NCI-H146 treated with DMSO at 0.1 percent for 48 hours (cell line): ENCODE data around the gene SOX4.
"Not testable (repeated sequence)": the region's sequence is repeated elsewhere in the genome, so short reads cannot be mapped to it uniquely, and the experiment has no call there.

Experiments
- DNase-seq: peaks from one replicate; lab custom pipeline; 2025; ENCODE audit not compliant: unreplicated experiment; lab: John Stamatoyannopoulos, UW

The SOX4 gene

DNA sequence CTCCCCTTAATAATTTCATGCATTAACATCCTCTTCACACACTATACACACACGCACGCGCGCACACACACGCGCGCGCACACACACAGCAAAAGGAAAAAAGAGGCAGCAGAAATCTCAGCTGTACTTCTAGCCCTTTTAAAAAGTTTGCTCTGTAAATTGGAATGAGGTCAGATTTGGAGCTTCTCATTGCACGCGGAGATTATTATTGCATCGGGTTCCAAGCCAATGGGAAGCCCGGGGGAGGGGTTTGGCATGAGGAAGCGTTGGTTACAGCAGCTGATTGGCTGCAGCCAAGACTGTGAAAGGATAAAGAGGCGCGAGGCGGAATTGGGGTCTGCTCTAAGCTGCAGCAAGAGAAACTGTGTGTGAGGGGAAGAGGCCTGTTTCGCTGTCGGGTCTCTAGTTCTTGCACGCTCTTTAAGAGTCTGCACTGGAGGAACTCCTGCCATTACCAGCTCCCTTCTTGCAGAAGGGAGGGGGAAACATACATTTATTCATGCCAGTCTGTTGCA lies at the start of gene SOX4:
TSS of gene SOX4 (plus strand) at position 340 of the 515 bp plus-strand sequence. CDS start 784 bp downstream, outside the sequence.
- DNase-seq: peak; percentile 97

- DNase-seq: not testable (repeated sequence)
Measured at GRCh38 chr6:21552286-21552685, 41.3 kb upstream of the SOX4 start.

- DNase-seq: no peak
Measured at GRCh38 chr6:21554286-21554685, 39.3 kb upstream of the SOX4 start.

DNA sequence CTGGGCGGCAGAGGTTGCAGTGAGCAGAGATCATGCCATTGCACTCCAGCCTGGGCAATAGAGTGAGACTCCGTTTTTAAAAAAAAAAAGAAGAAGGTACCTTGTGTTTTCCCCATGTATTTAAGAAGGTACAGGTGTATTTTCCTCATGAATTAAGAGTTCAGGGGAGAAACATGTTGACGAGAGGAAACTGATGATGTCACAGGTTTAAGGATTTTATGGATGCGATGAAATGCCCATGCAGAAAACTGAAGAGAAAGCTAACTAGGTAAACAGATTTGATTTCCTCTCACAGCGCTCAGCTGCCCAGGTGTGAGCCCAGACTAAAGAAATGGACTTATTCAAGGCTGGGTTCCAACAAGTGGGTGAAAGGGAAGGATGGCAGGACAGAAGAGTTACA lies 38.4 kb upstream of the SOX4 start:
- DNase-seq: no peak

GRCh38 chr6:21556511-21556910 lies 37.0 kb upstream of the SOX4 start:
- DNase-seq: no peak

DNA sequence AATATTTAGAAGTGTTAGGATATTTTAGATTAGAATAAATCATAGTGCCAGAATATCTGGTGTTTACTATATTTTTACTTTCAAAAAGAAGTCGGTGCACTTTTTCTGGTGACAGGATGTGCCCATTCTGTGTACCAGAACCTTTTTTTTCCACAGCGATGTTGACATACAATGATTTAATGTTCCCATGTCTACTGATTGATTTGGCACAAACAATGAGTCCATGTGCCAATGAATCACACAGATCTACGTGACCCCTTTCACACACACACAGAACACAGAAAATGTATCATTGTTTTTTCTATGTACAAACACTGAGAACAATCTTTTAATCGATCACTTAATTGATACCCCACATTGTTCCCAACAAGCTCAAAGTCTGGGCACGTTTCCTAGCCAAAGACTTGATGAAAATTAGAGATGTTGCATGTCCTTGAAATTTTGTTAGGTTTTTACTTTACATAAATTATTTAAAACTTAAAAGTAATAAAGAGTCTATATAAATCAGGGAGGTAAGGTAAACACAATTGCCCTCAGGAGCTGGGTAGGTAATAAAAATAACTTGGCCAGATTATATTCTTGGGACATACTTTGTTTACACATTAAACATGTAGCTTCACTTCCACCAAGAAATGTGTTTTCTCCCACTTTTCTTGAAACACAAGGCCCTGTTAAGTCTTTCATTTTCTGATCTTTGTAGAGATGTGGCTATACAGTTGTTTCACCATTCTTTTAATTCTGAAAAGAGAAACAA lies 36.4 kb upstream of the SOX4 start:
- DNase-seq: peak; percentile 67

DNA sequence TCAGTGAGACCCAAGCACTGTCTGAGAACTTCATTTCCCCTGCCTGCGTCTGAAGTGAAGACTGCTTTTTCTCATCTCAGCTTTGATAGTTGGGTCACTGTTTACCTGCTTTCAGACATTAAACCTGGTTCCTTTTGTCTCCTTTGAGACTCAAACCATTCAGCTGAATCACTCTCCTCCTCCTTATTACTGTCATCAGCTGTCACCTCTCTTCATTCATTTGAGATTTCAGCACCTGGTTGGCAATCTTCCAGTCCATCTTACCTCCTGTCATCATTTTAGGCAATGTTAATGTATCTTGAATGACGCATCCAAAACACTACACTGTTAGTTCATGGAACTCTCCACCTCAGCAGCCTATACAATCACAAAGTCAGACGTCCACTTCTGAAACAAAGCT lies 34.3 kb upstream of the SOX4 start:
- peak; percentile 40 for DNase-seq

GRCh38 chr6:21560249-21560648 lies 33.3 kb upstream of the SOX4 start:
- no peak for DNase-seq

DNA sequence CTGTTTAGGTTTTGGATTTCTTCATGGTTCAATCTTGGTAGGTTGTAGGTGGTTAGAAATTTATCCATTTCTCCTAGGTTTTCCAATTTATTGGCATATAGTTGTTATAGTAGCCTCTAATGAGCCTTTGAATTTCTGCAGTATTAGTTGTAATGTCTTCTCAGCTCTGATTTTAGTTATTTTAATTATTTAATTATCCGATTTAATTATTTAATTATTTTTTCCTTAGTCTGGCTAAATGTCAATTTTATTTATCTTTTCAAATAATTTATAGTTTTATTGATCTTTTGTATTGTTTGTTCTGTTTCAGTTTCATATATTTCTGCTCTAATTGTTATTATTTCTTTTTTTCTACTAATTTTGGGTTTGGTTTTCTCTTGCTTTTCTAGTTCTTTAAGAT lies 28.1 kb upstream of the SOX4 start:
- no peak for DNase-seq

GRCh38 chr6:21578523-21578922 lies 15.0 kb upstream of the SOX4 start:
- DNase-seq: no peak

- DNase-seq: no peak
Measured at GRCh38 chr6:21582651-21583050, 10.9 kb upstream of the SOX4 start.

DNA sequence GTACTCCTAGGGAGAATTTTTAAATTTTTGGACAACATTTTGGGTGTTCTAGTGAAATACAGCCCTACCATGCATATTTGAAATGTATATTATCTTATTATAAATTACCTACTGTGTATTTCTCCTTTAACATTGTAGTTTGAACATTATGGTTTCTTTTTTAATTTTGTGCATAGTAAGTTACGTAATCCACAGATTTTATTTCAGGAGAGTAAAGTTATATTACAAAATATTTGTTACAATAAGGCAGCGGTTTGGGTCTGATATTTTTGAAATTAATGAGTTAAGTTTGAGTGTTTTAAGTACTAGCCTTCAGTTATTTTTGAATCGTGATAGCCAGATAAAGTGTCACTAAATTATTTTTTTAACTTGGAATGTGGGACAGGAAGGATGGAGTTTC lies 7.3 kb upstream of the SOX4 start:
- no peak for DNase-seq

- peak; percentile 10 for DNase-seq
Measured at GRCh38 chr6:21586740-21587178, 6.8 kb upstream of the SOX4 start.

DNA sequence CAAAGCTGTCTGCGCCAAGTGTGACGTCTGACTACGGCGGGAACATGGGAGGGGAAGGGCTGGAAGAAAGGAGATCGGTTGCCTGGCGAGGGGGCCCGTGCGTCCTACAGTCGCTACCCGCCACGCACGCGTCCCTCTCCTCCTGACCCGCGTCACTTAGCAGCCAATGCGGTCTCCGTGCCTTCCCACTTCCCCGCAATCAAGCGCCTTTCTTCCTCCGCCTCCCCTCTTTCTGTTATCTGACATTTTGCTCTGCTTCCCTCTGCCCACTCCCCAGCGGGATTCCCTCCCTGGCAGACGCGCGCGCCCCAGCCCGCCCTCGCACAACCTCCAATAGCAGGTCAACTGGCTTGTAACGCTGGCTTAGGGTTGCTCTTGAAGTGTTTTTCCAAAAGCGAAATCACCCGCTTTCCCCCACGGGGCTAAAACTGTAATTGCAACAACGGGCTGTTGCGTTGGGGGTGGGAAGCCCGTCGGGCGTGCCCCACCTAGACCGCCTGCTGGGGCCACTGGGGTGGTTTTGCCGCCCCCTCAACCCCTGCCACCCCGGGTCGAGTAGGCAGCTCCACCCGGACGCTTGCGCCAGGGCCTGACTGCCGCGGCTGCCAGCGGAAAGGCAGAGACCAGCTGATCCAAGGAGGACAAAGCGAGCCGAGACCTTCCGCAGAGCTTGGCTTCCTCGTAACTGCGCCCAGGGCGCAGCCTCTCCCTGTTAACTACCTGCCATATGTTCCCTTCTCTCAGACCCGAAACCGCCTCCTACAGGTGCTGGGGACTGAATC lies 6.2 kb upstream of the SOX4 start:
- DNase-seq: peak; percentile 90

- peak; percentile 88 for DNase-seq
Measured at GRCh38 chr6:21587961-21588480, 5.5 kb upstream of the SOX4 start.

- DNase-seq: peak; percentile 67
Measured at GRCh38 chr6:21588481-21589351, 4.8 kb upstream of the SOX4 start.

- DNase-seq: peak; percentile 77
Measured at GRCh38 chr6:21589352-21590345, 3.9 kb upstream of the SOX4 start.

DNA sequence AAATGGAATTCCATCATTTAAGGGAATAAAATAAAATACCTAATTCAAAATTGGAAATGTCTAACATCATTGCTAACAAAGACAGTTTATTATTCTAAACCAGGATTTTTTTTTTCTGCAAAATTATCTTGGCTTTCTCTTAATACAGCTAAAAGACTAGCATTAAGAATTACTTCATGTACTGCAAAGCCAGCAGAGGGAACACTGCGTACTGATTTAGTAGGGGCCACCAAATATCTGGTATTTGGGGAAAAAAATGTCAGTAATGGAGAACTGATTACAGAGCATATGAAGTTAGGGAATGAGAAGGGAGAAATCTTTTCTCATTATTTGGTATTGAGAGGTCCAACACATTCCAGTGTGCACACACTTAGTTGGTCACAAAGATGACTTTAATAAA lies 3.2 kb upstream of the SOX4 start:
- DNase-seq: no peak

- no peak for DNase-seq
Measured at GRCh38 chr6:21591446-21591845, 2.1 kb upstream of the SOX4 start.

GRCh38 chr6:21592953-21593352 lies 598 bp upstream of the SOX4 start:
- no peak for DNase-seq
